Neural cell (in vitro differentiated cells): ENCODE data around the gene PLEKHH3. TPM values are rescaled to one million over a fixed set of nuclear protein-coding genes. Genes with fewer than 3 reads are reported as not detected.

Source experiments
- H2AFZ ChIP-seq: fragments of 200-600, 300-800 bp; sonication (generic), shearing (Covaris generic); 2 replicates; pipeline ENCODE4 v1.6.0; 2014; ENCODE audit warnings: low read depth, mild to moderate bottlenecking, antibody characterized with exemption, low read length, moderate library complexity
- H3F3A ChIP-seq: fragments of 200-600 bp; shearing (Covaris generic); 2 replicates; pipeline ENCODE4 v1.6.1; 2016; ENCODE audit warnings: mild to moderate bottlenecking, moderate library complexity, mixed read lengths, antibody characterized with exemption, low read length; ENCODE audit not compliant: insufficient read depth, poor library complexity, severe bottlenecking
- H3K27ac ChIP-seq: fragments of 200-600, 300-800 bp; sonication (generic), shearing (Covaris generic); 2 replicates; pipeline ENCODE4 v1.5.1; 2014; ENCODE audit warnings: mild to moderate bottlenecking, low read length, moderate library complexity
- H3K27me3 ChIP-seq: fragments of 300-800, 200-600 bp; sonication (generic), shearing (Covaris generic); 2 replicates; pipeline ENCODE4 v1.6.0; 2014; ENCODE audit warnings: mild to moderate bottlenecking, low read depth, low read length, moderate library complexity; ENCODE audit not compliant: insufficient read depth
- H3K36me3 ChIP-seq: fragments of 300-800, 200-600 bp; sonication (generic), shearing (Covaris generic); 2 replicates; pipeline ENCODE4 v1.5.1; 2014; ENCODE audit warnings: mild to moderate bottlenecking, antibody characterized with exemption, low read length, moderate library complexity; ENCODE audit not compliant: insufficient read depth
- H3K4me2 ChIP-seq: fragments of 300-800, 200-600 bp; sonication (generic), shearing (Covaris generic); 2 replicates; pipeline ENCODE4 v1.6.0; 2014; ENCODE audit warnings: mild to moderate bottlenecking, low read length
- H3K4me3 ChIP-seq: fragments of 300-800, 200-600 bp; sonication (generic), shearing (Covaris generic); 2 replicates; pipeline ENCODE4 v1.5.1; 2014; ENCODE audit warnings: mild to moderate bottlenecking, low read length, moderate library complexity
- H3K79me2 ChIP-seq: fragments of 200-600 bp; shearing (Covaris generic); replicated peaks from 2 replicates; pipeline ENCODE4 v1.6.0; 2014; ENCODE audit warnings: mild to moderate bottlenecking, low read length, moderate library complexity; ENCODE audit not compliant: insufficient read depth
- H3K9ac ChIP-seq: fragments of 300-800, 200-600 bp; sonication (generic), shearing (Covaris generic); 2 replicates; pipeline ENCODE4 v1.6.1; 2016; ENCODE audit warnings: mild to moderate bottlenecking, low read length, mixed read lengths
- H3K9me2 ChIP-seq: fragments of 200-600 bp; shearing (Covaris generic); 2 replicates; pipeline ENCODE4 v1.6.1; 2016; ENCODE audit warnings: mild to moderate bottlenecking, low read length, mixed read lengths; ENCODE audit not compliant: insufficient read depth
- H3K9me3 ChIP-seq: fragments of 200-600, 300-800 bp; sonication (generic), shearing (Covaris generic); 2 replicates; pipeline ENCODE4 v1.6.1; 2016; ENCODE audit warnings: mild to moderate bottlenecking, mixed run types, low read length, moderate library complexity, mixed read lengths
- H4K20me1 ChIP-seq: fragments of 200-600 bp; shearing (Covaris generic); 2 replicates; pipeline ENCODE4 v1.6.1; 2016; ENCODE audit warnings: mild to moderate bottlenecking, mixed run types; ENCODE audit not compliant: insufficient read depth
- EP300 ChIP-seq: fragments of 450-650 bp; conservative IDR thresholded peaks from 2 replicates; pipeline ENCODE4 v1.6.1; 2014; ENCODE audit warnings: antibody characterized with exemption, mild to moderate bottlenecking, moderate library complexity; ENCODE audit not compliant: poor library complexity, severe bottlenecking
- EZH2 ChIP-seq: fragments of 200-600, 300-800 bp; shearing (Covaris generic), sonication (generic); IDR thresholded peaks from 2 replicates; pipeline ENCODE4 v1.6.1; 2014; ENCODE audit warnings: antibody characterized with exemption, low read length, borderline replicate concordance, mild to moderate bottlenecking; ENCODE audit not compliant: insufficient read depth, poor library complexity, severe bottlenecking
- MXI1 ChIP-seq: fragments of 450-650 bp; conservative IDR thresholded peaks from 2 replicates; pipeline ENCODE4 v1.6.1; 2014; ENCODE audit warnings: antibody characterized with exemption, mild to moderate bottlenecking; ENCODE audit not compliant: poor library complexity, severe bottlenecking
- POLR2AphosphoS5 ChIP-seq: IDR thresholded peaks from 2 replicates; pipeline ENCODE4 v1.6.1; 2012
- RAD21 ChIP-seq: fragments of 450-650 bp; conservative IDR thresholded peaks from 2 replicates; pipeline ENCODE4 v1.6.1; 2014; ENCODE audit warnings: antibody characterized with exemption, mild to moderate bottlenecking, moderate library complexity
- REST ChIP-seq: IDR thresholded peaks from 2 replicates; pipeline ENCODE4 v1.6.1; 2012; ENCODE audit warnings: borderline replicate concordance
- SMC3 ChIP-seq: fragments of 450-650 bp; conservative IDR thresholded peaks from 2 replicates; pipeline ENCODE4 v1.6.1; 2014; ENCODE audit warnings: antibody characterized with exemption, mild to moderate bottlenecking, moderate library complexity; ENCODE audit not compliant: poor library complexity
- TAF1 ChIP-seq: IDR thresholded peaks from 2 replicates; pipeline ENCODE4 v1.6.1; 2012; ENCODE audit warnings: low read depth
- polyA plus RNA-seq: library from polyadenylated mRNA; depleted of rRNA; stranded (reverse); fragments of >200 nt; gene quantifications from 2 replicates; pipeline ENCODE4 v1.2.3, GENCODE V29; 2014
- TF ChIP-seq, protein P1 (sequence below): fragments of 450-650 bp; IDR thresholded peaks from 2 replicates; pipeline ENCODE4 v1.5.1; 2014; ENCODE audit warnings: antibody characterized with exemption, mild to moderate bottlenecking, moderate library complexity; ENCODE audit not compliant: poor library complexity, severe bottlenecking

The PLEKHH3 gene
- polyA plus RNA-seq, 1 donor from 2014 or later = 18.4 TPM

DNA sequence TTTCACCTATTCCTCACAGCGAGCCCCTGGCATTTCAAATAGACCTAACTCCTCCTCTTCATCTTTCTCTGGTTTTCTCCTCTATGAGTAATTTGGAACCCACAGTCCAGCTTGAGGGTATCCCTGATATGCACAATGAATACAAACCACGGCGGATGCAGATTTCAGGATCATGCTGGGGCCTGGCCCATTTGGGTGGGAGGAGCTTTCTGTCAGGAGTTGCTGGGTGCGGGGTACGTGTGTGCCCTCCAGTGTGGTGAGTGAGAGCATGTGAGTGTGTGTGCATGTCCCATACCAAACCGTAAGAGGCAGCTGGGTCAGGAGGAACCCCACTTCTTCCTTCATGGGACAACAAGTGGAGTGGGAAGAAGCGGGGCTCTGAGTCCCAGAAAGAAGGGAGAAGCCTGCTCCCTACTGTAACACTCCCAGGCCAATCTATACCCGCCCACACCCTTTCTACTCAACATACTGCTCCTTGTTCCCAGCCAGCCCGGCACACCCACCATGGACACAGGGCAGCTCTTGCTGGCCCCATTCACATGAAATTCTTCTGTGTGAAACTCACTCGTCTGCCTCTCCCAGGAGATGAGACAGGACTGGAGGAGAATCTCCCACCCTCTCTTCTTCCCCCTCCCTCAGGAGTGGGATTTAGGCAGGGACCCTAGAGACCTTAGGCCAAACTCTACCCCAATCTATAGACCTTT, 23.9 kb upstream of the PLEKHH3 start:
- no peak overlapping the region for H3K9ac ChIP-seq

GRCh38 chr17:42699415-42699740, 22.6 kb upstream of the PLEKHH3 start:
- H3K27me3 ChIP-seq = no peaks in the 10 kb centered on the region
- H3K9me3 ChIP-seq = no peaks in the 10 kb centered on the region
- TF ChIP-seq SMC3 = no peak
- H3F3A ChIP-seq = no peaks in the 10 kb centered on the region
- no peaks in the 10 kb centered on the region for H3K79me2 ChIP-seq
- H3K36me3 ChIP-seq = peaks cover 5% of the 10 kb centered on the region
- no peak overlapping the region for H3K4me3 ChIP-seq
- no peak overlapping the region for H3K9ac ChIP-seq
- H3K9me2 ChIP-seq = no peaks in the 10 kb centered on the region
- no peak overlapping the region for H2AFZ ChIP-seq
- H3K4me2 ChIP-seq = no peak overlapping the region
- H3K27ac ChIP-seq = no peak overlapping the region
- H4K20me1 ChIP-seq = no peaks in the 10 kb centered on the region

More for the DNA sequence above, 23.9 kb upstream of the PLEKHH3 start:
- no peak overlapping the region for H2AFZ ChIP-seq
- no peak overlapping the region for H3K4me2 ChIP-seq
- no peaks in the 10 kb centered on the region for H4K20me1 ChIP-seq
- H3K36me3 ChIP-seq = peaks cover 5% of the 10 kb centered on the region
- no peak overlapping the region for H3K4me3 ChIP-seq
- H3K9me3 ChIP-seq = no peaks in the 10 kb centered on the region
- H3K27ac ChIP-seq = no peak overlapping the region
- H3K79me2 ChIP-seq = no peaks in the 10 kb centered on the region
- no peaks in the 10 kb centered on the region for H3K27me3 ChIP-seq
- TF ChIP-seq EP300 (no peak), SMC3 (no peak), EZH2 (no peak), POLR2AphosphoS5 (no peak), MXI1 (no peak)
- TF ChIP-seq, protein P1, sequence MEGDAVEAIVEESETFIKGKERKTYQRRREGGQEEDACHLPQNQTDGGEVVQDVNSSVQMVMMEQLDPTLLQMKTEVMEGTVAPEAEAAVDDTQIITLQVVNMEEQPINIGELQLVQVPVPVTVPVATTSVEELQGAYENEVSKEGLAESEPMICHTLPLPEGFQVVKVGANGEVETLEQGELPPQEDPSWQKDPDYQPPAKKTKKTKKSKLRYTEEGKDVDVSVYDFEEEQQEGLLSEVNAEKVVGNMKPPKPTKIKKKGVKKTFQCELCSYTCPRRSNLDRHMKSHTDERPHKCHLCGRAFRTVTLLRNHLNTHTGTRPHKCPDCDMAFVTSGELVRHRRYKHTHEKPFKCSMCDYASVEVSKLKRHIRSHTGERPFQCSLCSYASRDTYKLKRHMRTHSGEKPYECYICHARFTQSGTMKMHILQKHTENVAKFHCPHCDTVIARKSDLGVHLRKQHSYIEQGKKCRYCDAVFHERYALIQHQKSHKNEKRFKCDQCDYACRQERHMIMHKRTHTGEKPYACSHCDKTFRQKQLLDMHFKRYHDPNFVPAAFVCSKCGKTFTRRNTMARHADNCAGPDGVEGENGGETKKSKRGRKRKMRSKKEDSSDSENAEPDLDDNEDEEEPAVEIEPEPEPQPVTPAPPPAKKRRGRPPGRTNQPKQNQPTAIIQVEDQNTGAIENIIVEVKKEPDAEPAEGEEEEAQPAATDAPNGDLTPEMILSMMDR = no peak
- H3F3A ChIP-seq = no peaks in the 10 kb centered on the region
- H3K9me2 ChIP-seq = no peaks in the 10 kb centered on the region

GRCh38 chr17:42698736-42699414, 22.1 kb upstream of the PLEKHH3 start:
- Histone ChIP-seq H3K27ac (no peak overlapping the region), H3K9ac (no peak overlapping the region), H3K4me2 (no peak overlapping the region), H3K4me3 (no peak overlapping the region), H3K9me2 (no peaks in the 10 kb centered on the region), H3K36me3 (peaks cover 5% of the 10 kb centered on the region), H4K20me1 (no peaks in the 10 kb centered on the region), H3K79me2 (no peaks in the 10 kb centered on the region), H3K9me3 (no peaks in the 10 kb centered on the region), H2AFZ (no peak overlapping the region), H3F3A (no peaks in the 10 kb centered on the region), H3K27me3 (no peaks in the 10 kb centered on the region)
- no peak for TF ChIP-seq EP300
- no peak for TF ChIP-seq TAF1
- no peak for TF ChIP-seq EZH2
- TF ChIP-seq REST = no peak
- TF ChIP-seq, protein P1 = no peak
- TF ChIP-seq RAD21 = no peak
- no peak for TF ChIP-seq POLR2AphosphoS5
- TF ChIP-seq SMC3 = no peak
- TF ChIP-seq MXI1 = no peak
